H9 (cell line): ENCODE results near the gene RIOK1. TPM values are rescaled to one million over a fixed set of nuclear protein-coding genes. Genes with fewer than 3 reads are reported as not detected.
A peak's percentile ranks its signal among the peaks of the same experiment; 100 is the strongest.

Experiments used
- DNase-seq: peaks from one replicate; pipeline ENCODE4 v3.0.0-alpha.2; 2017
- H2AFZ ChIP-seq: one replicate; pipeline ENCODE4 v1.6.1; 2013; ENCODE audit warnings: mild to moderate bottlenecking, low read length, control low read depth, moderate library complexity
- H2AK5ac ChIP-seq: 2 replicates; pipeline ENCODE4 v1.6.1; 2013; ENCODE audit warnings: low read length, control low read depth, mixed read lengths; ENCODE audit not compliant: insufficient read length
- H2BK120ac ChIP-seq: one replicate; pipeline ENCODE4 v1.6.1; 2013; ENCODE audit warnings: low read depth, mild to moderate bottlenecking, low read length, control low read depth, inconsistent platforms; ENCODE audit not compliant: poor library complexity, severe bottlenecking
- H2BK12ac ChIP-seq: 2 replicates; pipeline ENCODE4 v1.6.1; 2013; ENCODE audit warnings: low read length, control low read depth, mixed read lengths, low read depth; ENCODE audit not compliant: insufficient read length
- H2BK15ac ChIP-seq: 2 replicates; pipeline ENCODE4 v1.6.1; 2013; ENCODE audit warnings: low read depth, low read length, control low read depth
- H2BK20ac ChIP-seq: one replicate; pipeline ENCODE4 v1.6.1; 2013; ENCODE audit warnings: low read depth, mild to moderate bottlenecking, low read length, control low read depth, inconsistent platforms; ENCODE audit not compliant: poor library complexity, severe bottlenecking
- H2BK5ac ChIP-seq: 2 replicates; pipeline ENCODE4 v1.6.1; 2013; ENCODE audit warnings: low read length, control low read depth, mixed read lengths; ENCODE audit not compliant: insufficient read length
- H3K14ac ChIP-seq: 2 replicates; pipeline ENCODE4 v1.6.1; 2013; ENCODE audit warnings: low read length, control low read depth; ENCODE audit not compliant: insufficient read depth
- H3K18ac ChIP-seq: 2 replicates; pipeline ENCODE4 v1.6.1; 2013; ENCODE audit warnings: low read depth, mild to moderate bottlenecking, mixed read lengths, low read length, control low read depth; ENCODE audit not compliant: insufficient read length
- H3K23ac ChIP-seq: 2 replicates; pipeline ENCODE4 v1.6.1; 2013; ENCODE audit warnings: low read length, control low read depth, mixed read lengths, low read depth; ENCODE audit not compliant: insufficient read length
- H3K23me2 ChIP-seq: 2 replicates; pipeline ENCODE4 v1.6.1; 2013; ENCODE audit warnings: low read depth, mild to moderate bottlenecking, mixed read lengths, low read length, control low read depth; ENCODE audit not compliant: insufficient read length, poor library complexity, severe bottlenecking
- H3K27ac ChIP-seq: 2 replicates; pipeline ENCODE4 v1.5.1; 2013; ENCODE audit warnings: low read length, control low read depth, mixed read lengths, low read depth; ENCODE audit not compliant: insufficient read length
- H3K27me3 ChIP-seq: 2 replicates; pipeline ENCODE4 v1.6.1; 2013; ENCODE audit warnings: low read length, control low read depth, inconsistent platforms; ENCODE audit not compliant: insufficient read depth
- H3K4ac ChIP-seq: 2 replicates; pipeline ENCODE4 v1.6.1; 2013; ENCODE audit warnings: low read depth, mild to moderate bottlenecking, control low read depth, inconsistent platforms, low read length, moderate library complexity
- H3K4me1 ChIP-seq: 2 replicates; pipeline ENCODE4 v1.6.1; 2013; ENCODE audit warnings: low read length, control low read depth, inconsistent platforms; ENCODE audit not compliant: insufficient read depth
- H3K4me2 ChIP-seq: 2 replicates; pipeline ENCODE4 v1.6.1; 2013; ENCODE audit warnings: low read length, control low read depth, mixed read lengths; ENCODE audit not compliant: insufficient read length, insufficient read depth
- H3K56ac ChIP-seq: 2 replicates; pipeline ENCODE4 v1.6.1; 2013; ENCODE audit warnings: low read depth, mild to moderate bottlenecking, mixed read lengths, low read length, control low read depth; ENCODE audit not compliant: insufficient read length
- H3K79me1 ChIP-seq: 2 replicates; pipeline ENCODE4 v1.6.1; 2013; ENCODE audit warnings: low read depth, mild to moderate bottlenecking, moderate library complexity, low read length, control low read depth, inconsistent platforms; ENCODE audit not compliant: insufficient read depth, poor library complexity, severe bottlenecking
- H3K79me2 ChIP-seq: 2 replicates; pipeline ENCODE4 v1.6.1; 2013; ENCODE audit warnings: low read length, control low read depth, inconsistent platforms; ENCODE audit not compliant: insufficient read depth
- H3K9ac ChIP-seq: 2 replicates; pipeline ENCODE4 v1.6.1; 2013; ENCODE audit warnings: low read length, control low read depth, mixed read lengths; ENCODE audit not compliant: insufficient read length; ENCODE audit errors: extremely low read depth
- H3K9me3 ChIP-seq: one replicate; pipeline ENCODE4 v1.6.1; 2013; ENCODE audit warnings: low read depth, low read length, inconsistent platforms; ENCODE audit not compliant: control insufficient read depth
- H3T11ph ChIP-seq: one replicate; pipeline ENCODE4 v1.6.1; 2013; ENCODE audit warnings: mild to moderate bottlenecking, low read length, control low read depth, inconsistent platforms
- H4K20me1 ChIP-seq: one replicate; pipeline ENCODE4 v1.6.1; 2013; ENCODE audit not compliant: control insufficient read depth, insufficient read length, insufficient read depth
- H4K5ac ChIP-seq: 2 replicates; pipeline ENCODE4 v1.6.1; 2013; ENCODE audit warnings: low read depth, mild to moderate bottlenecking, mixed read lengths, low read length, control low read depth; ENCODE audit not compliant: insufficient read length
- H4K8ac ChIP-seq: replicated peaks from 2 replicates; pipeline ENCODE4 v1.6.1; 2013; ENCODE audit warnings: low read length, control low read depth, mixed read lengths, low read depth; ENCODE audit not compliant: insufficient read length
- H4K91ac ChIP-seq: 2 replicates; pipeline ENCODE4 v1.6.1; 2013; ENCODE audit warnings: low read depth, mild to moderate bottlenecking, moderate library complexity, mixed read lengths, low read length, control low read depth; ENCODE audit not compliant: insufficient read length
- H3K27ac Mint-ChIP-seq, 3 experiments: 2 replicates in 2 of 3; 3 replicates in 1 of 3; pipeline ENCODE4 v1.8.0; 2020 to 2021; ENCODE audit warnings: mixed read lengths in 3 of 3, mild to moderate bottlenecking in 1 of 3, moderate library complexity in 1 of 3
- H3K27me3 Mint-ChIP-seq: 2 replicates; pipeline ENCODE4 v1.8.0; 2021; ENCODE audit warnings: low read depth, mild to moderate bottlenecking, moderate library complexity, mixed read lengths
- H3K36me3 Mint-ChIP-seq, 3 experiments: 2 replicates in 2 of 3; 3 replicates in 1 of 3; pipeline ENCODE4 v1.8.0; 2020 to 2021; ENCODE audit warnings: low read depth in 3 of 3, mixed read lengths in 3 of 3; ENCODE audit not compliant: insufficient read depth in 1 of 3
- H3K4me1 Mint-ChIP-seq, 2 experiments: 2 replicates each; pipeline ENCODE4 v1.8.0; 2020; ENCODE audit warnings: mixed read lengths in 2 of 2
- H3K4me3 Mint-ChIP-seq, 2 experiments: 2 replicates in 1 of 2; 3 replicates in 1 of 2; pipeline ENCODE4 v1.8.0; 2020 to 2021; ENCODE audit warnings: mild to moderate bottlenecking in 2 of 2, mixed read lengths in 2 of 2, moderate library complexity in 1 of 2
- H3K9me3 Mint-ChIP-seq, 2 experiments: 2 replicates in 1 of 2; 3 replicates in 1 of 2; pipeline ENCODE4 v1.8.0; 2020; ENCODE audit warnings: mild to moderate bottlenecking in 2 of 2, mixed read lengths in 2 of 2, moderate library complexity in 1 of 2
- CTCF ChIP-seq: fragments of 200-600 bp; sonication (generic); conservative IDR thresholded peaks from 3 replicates; pipeline ENCODE4 v1.8.0; 2021; ENCODE audit warnings: antibody characterized with exemption, mild to moderate bottlenecking
- WGBS: extraction: QIAGEN DNeasy Blood & Tissue Kit; methylation state at CpG from one replicate; pipeline ENCODE4 v1.1.7; 2013; ENCODE audit warnings: missing lambda C conversion rate, low lambda C conversion rate, mixed read lengths; ENCODE audit not compliant: insufficient read length; ENCODE audit errors: extremely low coverage; 5-methylcytosine and 5-hydroxymethylcytosine counted together
- total RNA-seq: library from RNA; stranded (reverse); gene quantifications from 2 replicates; pipeline ENCODE4 v1.2.1, GENCODE V29; 2021

The RIOK1 gene
- total RNA-seq, 1 experiment from 2014 or later = 40.0 TPM

- no peak overlapping the region for H4K91ac ChIP-seq
- no peak overlapping the region for H2BK12ac ChIP-seq
- H4K20me1 ChIP-seq = no peaks in the 10 kb centered on the region
- no CpG with 5 or more reads among the region's 11 CpGs for WGBS
- no peaks in the 10 kb centered on the region for H3K27me3 Mint-ChIP-seq
- H2AK5ac ChIP-seq = no peak overlapping the region
- H3K4me1 ChIP-seq = no peaks in the 10 kb centered on the region; the same call in 1 of the 2 replicates
- no peaks in the 10 kb centered on the region for H3K9me3 Mint-ChIP-seq
- no peaks in the 10 kb centered on the region for H3K27me3 ChIP-seq
- H4K5ac ChIP-seq = no peak overlapping the region
- no peak overlapping the region for H2BK20ac ChIP-seq
- no peak for TF ChIP-seq CTCF
- DNase-seq = no peak
- H3K27ac ChIP-seq = peak overlapping the region; percentile 3
- peak overlapping the region; percentile 90 to 92 for H3K4me3 Mint-ChIP-seq
- no peak overlapping the region for H2BK5ac ChIP-seq
- peak overlapping the region; percentile 89 for H3K4me2 ChIP-seq
- no peak overlapping the region for H2BK15ac ChIP-seq
- H3K23me2 ChIP-seq = peaks cover 13% of the 10 kb centered on the region
- peak overlapping the region; percentile 44 for H3K14ac ChIP-seq
- no peak overlapping the region for H2BK120ac ChIP-seq
- H3K4me1 Mint-ChIP-seq = peaks cover 21 to 28% of the 10 kb centered on the region in 2 experiments
- peaks cover 12% of the 10 kb centered on the region; the same call in 1 of the 2 replicates for H3K79me2 ChIP-seq
- H2AFZ ChIP-seq = no peak overlapping the region
- peaks cover 2% of the 10 kb centered on the region for H3K79me1 ChIP-seq
- H3K36me3 Mint-ChIP-seq = peaks cover 0 to 14% (median 12%) of the 10 kb centered on the region in 3 experiments; a peak in 5 of 7 replicates
- H3K4ac ChIP-seq = no peak overlapping the region
- H3K9ac ChIP-seq = peak overlapping the region; percentile 56
- H3K56ac ChIP-seq = no peak overlapping the region
- H3K18ac ChIP-seq = peak overlapping the region; percentile 37
- H3K27ac Mint-ChIP-seq = peak overlapping the region; percentile 96 to 98 (median 96)
- H3K9me3 ChIP-seq = no peaks in the 10 kb centered on the region
- H3T11ph ChIP-seq = no peak overlapping the region
- H4K8ac ChIP-seq = no peak overlapping the region
- no peak overlapping the region for H3K23ac ChIP-seq
Measured at GRCh38 chr6:7389162-7389450, 502 bp upstream of the RIOK1 start.
